ENCODE results near the gene GPR149.
"Not testable (repeated sequence)": the region's sequence is repeated elsewhere in the genome, so short reads cannot be mapped to it uniquely, and the experiment has no call there.

Gene GPR149, protein sequence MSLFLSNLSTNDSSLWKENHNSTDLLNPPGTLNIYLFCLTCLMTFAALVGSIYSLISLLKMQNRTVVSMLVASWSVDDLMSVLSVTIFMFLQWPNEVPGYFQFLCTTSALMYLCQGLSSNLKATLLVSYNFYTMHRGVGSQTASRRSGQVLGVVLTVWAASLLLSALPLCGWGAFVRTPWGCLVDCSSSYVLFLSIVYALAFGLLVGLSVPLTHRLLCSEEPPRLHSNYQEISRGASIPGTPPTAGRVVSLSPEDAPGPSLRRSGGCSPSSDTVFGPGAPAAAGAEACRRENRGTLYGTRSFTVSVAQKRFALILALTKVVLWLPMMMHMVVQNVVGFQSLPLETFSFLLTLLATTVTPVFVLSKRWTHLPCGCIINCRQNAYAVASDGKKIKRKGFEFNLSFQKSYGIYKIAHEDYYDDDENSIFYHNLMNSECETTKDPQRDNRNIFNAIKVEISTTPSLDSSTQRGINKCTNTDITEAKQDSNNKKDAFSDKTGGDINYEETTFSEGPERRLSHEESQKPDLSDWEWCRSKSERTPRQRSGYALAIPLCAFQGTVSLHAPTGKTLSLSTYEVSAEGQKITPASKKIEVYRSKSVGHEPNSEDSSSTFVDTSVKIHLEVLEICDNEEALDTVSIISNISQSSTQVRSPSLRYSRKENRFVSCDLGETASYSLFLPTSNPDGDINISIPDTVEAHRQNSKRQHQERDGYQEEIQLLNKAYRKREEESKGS

DNA sequence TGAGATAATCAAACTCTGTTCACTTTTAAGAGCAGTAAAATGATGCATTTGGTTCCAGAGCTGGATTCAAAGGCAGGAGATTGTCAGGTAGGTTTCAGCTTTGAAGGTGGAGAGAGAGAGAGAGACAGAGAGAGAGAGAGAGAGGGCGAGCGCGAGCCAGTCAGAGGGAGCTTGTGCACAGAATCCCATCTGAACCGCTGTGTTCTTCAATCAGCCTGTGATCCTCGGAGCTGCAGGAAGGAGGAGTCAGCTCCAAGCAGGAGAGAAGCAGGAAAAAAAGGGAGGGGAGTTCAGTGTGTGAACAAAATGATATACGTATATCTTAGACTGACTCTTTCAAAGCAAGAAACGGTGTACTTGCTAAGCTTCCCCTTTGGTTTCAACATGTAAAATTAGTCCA is at the start of gene GPR149:
Gene GPR149, minus strand, starts transcription at position 177 of the 400 bp plus-strand sequence. CDS start 575 bp downstream, outside the sequence.
- no peak for DNase-seq (ENCODE audit: low spot score)

DNA sequence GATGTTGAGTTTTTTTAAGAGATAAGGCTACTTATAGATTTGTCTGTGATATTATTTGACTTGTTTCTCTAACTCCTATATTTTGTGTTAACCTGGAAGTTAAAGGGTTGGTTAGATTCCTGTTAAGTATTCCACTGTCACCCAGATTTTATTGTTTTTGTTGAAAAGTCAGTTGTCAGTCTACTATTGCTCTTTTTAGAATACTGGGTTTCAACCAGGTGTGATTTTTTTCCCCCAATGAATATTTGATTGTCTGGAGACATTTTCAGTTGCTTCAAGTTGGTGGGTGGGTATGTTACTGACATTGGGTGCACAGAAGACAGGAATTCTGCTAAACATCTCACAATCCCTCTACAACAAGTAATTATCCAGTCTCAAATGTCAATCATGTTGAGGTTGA is 43.8 kb upstream of the GPR149 start:
- DNase-seq (ENCODE audit: low spot score), result no peak

DNA sequence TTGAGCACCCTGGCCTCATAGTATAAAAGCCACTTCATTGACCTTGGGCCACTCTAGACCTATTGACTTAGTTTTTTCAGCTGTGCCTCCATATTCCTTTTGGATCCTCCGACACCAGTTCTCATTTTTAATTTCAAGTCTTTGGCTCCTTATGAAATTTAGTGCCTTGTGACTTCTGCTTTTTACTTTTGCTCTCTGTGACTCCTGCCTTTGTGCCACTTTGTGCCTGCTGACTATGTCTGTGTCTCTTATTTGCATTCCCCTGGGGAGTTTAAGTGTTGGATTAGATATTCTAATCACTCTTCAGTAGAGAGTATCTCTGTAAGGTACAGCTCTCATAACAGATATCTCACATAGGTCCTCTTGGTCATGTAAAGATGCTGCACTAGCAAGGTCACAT is 39.6 kb upstream of the GPR149 start:
- no peak for DNase-seq (ENCODE audit: low spot score)

DNA sequence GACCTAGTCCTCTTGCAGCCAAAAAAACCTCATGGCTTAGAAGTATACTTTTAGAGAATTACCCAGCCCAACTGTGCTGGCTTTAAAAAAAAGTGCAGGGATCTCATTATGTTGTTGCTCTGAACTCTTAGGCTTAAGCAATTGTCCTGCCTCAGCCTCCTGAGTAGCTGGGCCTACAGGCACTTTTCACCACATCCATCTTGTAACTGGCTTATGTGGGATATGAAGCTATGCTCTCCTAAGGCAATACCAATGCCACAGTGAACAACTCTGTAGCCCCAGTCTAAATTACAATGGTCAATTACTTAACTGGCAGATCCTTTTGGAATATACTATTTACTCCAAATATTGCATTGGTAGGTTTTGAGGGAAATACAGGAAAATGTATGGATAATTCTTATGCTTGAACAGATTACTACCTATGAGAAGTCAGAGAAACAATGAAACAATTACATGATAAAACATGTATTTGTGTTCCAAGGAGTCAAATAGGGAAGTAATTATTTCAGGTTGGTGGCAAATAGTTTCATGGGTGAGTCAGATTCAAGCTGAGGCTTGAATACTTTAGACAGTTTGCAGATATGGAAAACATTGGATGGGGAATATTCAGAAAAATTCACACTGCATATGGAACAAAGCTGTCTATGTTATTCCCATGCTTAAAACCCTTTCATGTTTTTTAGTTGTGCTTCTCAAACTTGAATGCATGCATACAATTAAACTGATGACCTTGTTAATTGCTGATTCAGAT is 34.6 kb upstream of the GPR149 start:
- no peak for DNase-seq (ENCODE audit: low spot score)

DNA sequence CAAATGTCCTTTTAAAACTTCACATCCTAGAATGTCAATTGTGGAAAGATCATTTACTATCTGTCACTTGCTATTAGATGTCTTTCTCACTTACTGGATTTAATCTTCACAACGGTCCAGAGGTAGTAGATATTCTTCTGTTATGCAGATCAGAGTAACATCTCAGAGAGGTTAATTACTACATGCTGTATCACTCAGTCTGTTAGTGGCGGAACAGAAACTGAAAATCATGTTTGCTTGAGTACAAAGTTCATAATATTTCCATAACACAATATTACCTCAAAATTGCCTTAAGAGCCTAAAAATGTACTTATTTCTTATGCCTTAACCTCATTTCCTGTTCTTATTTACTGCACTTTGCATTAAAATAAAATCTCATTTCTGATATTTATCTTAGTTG is 28.6 kb upstream of the GPR149 start:
- DNase-seq (ENCODE audit: low spot score), result no peak

DNA sequence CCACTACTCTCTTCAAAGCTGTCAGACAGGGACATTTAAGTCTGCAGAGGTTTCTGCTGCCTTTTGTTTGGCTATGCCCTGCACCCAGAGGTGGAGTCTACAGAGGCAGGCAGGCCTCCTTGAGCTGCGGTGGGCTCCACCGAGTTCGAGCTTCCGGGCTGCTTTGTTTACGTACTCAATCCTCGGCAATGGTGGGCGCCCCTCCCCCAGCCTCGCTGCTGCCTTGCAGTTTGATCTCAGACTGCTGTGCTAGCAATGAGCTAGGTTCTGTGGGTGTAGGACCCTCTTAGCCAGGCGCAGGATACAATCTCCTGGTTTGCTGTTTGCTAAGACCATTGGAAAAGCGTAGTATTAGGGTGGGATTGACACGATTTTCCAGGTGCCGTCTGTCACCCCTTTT is 9.1 kb upstream of the GPR149 start:
- DNase-seq (ENCODE audit: low spot score), result not testable (repeated sequence)

DNA sequence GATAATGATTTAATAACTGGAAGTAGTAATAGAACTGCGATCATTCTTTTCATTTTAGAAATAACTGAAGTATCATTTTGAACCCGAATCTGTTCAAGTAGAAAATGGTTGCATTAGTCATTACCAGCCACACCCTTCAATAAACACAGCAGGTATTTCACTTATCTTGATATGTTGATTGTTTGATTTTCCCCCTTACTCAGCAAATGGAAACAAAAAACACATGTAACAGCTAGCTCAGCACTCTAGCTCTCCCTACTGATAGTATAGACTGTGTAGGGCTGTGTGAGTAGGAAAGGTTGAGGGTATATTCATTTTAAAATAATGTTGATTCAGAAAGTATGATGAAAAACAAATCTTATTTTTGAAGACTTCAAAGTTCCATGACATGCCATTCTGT is 1.1 kb upstream of the GPR149 start:
- no peak for DNase-seq (ENCODE audit: low spot score)

DNA sequence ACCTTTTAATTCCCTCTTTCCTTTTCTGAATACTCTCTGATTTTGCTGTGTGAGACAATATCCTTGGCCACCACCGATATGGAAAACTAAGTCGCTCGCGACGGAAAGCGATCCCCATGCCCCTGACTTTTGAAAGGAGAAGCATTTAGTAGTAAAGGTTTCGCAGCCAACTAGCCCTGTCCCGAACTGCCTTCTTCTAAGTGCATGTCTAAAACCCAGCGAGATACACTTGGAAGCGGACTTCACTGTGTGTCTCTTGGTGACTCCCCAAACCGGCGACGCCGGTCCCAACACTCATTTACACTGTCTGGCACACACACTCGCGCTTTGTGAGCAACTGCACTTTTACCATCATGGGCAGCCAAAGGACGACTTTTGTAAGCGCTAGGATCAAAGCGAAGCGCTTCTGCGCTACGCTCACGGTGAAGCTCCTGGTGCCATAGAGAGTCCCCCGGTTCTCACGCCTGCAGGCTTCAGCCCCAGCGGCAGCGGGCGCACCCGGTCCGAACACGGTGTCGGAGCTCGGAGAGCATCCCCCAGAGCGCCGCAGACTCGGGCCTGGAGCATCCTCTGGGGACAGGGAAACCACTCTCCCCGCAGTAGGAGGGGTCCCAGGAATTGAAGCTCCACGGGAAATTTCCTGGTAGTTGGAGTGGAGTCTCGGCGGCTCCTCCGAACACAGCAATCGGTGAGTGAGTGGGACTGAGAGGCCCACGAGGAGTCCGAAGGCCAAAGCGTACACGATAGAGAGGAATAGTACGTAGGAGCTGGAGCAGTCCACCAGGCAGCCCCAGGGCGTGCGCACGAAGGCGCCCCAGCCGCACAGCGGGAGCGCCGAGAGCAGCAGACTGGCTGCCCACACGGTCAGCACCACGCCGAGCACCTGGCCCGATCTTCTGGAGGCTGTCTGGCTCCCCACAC is 1.4 kb downstream of the GPR149 start:
- DNase-seq (ENCODE audit: low spot score), result no peak

DNA sequence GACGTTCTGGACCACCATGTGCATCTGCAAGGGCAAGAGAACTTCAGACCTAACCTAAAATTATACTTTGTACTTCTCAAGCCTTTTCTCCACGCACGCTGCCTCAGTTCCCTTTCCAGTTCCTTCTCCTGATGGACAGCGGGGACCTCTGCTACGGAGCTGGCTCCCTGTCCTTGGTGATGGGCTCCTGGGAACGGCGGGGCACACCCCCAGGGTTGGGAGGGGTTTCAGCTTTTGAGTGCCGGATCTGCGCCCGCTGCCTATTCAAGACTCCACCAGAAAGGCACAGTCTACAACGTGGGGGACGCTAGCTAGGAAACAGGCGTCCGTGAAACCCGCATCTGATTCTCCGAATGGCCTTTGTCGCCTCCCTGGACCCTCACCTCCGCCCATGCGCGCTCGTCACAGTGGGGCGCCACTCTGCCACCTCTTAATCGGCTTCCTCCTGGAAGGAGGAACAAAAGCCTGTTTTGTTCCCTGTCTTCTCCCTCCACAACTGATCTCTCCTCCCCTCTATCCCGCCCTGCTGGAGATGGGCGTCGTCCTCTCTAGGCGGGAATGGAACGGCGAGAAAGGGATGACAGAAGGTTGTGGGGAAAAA is 2.2 kb downstream of the GPR149 start:
- DNase-seq (ENCODE audit: low spot score), result no peak

DNA sequence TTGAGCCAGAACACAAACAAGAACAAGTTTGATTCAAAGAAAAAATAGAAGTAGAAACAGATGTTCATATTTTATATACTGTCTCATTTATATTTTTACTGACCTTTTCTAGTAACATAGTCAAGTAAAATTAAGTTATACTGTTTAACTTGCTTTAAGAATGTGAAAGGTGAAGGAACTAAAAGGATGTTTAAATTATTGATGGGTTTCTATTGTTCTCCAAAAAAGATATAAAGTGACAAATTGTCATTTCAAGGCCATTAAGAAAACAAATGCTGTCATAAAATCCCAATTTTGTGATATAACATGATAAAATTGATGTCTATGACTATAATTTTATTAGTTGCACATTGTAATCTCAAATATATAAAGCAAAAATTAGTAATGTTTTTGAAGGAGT is 7.3 kb downstream of the GPR149 start:
- no peak for DNase-seq (ENCODE audit: low spot score)

DNA sequence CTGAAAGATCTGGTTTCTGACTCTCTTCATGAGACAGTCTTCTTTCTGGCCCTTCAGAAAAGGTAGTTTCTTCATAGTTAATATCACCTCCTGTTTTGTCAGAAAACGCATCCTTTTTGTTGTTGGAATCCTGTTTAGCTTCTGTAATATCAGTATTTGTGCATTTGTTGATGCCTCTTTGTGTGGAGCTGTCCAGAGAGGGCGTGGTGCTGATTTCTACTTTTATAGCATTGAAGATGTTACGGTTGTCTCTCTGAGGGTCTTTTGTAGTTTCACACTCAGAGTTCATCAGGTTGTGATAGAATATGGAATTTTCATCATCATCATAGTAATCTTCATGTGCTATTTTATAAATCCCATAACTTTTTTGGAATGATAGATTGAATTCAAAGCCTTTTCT is 8.9 kb downstream of the GPR149 start:
- no peak for DNase-seq (ENCODE audit: low spot score)

DNA sequence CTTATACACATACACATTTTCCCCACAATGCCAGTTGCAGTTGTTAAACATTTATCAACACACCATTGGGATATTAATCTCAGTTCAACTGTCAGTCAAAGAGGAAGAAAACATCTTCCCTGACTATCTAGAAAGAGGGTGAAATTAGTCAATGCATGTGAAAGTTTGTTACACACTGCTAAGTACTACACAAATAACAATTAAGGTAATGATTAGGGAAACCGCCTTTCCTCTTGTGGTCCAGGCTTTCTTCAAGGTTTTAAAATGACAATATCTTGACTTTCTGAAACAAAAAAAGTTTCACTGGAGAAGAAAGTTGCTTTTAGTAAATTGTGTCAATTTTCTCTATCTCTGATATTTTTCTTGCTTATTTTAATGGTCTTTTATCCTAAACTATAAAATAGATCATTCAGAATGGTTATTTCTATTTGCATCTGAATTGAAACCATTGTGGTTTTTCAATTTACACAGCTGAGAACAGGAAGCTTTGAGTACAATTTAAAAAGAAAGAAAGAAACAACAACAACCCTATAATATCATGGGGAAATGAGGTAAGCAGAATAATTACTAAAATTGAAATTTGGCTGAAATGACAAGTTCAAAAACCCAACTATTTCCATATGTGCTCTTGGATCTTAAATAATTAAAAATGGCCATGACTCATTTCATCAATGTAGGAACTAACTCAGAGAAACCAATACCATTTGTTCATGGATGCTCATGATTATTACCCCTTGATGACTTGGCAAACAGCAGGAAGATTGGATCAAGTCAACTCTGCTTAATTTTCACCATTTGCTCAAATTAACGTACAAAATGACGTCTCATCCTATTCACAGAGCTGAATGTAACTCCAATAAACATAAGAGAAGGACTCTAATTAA is 31.7 kb downstream of the GPR149 start:
- DNase-seq (ENCODE audit: low spot score), result no peak

DNA sequence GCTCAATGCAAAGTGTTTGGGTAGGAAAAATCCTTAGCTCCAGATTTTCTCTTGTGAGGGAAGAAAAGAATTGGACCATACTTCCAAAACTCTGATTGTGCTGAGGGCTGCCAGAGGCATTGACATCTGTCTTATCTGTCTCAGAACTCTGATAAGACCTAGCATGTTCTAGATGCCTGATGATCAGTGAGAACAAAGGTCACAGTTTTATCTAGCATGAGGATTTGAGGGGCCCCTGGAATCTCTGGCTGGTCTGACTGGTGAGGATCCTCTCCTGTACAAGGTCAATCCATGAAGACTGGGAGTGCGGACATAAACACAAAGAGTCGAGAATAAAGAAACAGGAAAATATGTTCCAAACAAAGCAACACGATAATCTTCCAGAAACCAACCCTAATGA is 40.1 kb downstream of the GPR149 start:
- DNase-seq (ENCODE audit: low spot score), result no peak

DNA sequence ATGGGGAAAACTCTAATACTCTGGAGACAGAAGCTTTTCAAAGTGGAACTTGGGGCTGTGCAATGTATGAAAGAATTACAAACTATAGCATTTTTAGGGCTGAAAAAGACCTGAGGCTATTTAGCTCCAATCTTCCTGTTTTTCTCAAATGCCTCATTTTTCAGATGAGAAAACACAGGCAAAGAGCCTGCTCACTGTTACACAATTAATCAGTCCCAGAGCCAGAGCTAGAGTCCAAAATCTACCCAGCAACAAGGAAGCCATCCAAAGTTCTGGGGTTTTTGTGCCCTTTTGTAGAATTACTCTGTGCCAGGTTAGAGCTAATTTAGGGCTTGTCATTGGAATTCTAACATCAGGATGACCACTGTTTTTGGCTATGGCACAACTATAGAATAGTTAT is 45.5 kb downstream of the GPR149 start:
- no peak for DNase-seq (ENCODE audit: low spot score)

DNA sequence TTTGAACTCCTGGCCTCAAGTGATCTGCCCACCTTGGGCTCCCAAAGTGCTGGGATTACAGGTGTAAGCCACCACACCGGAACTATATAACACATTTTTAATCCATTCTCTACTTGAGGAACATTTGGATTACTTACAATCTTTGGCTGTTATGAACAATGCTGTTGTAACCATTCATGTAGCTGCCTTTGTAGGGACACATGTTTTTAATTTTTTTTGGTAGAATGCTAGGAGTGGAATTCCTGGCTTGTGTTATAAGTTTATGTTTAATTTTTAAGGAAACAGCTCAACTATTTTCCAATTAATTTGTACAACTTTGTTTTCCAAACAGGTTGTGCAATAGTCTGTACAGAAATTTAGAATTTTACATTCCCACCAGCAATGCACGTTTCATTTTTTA is 51.7 kb downstream of the GPR149 start:
- no peak for DNase-seq (ENCODE audit: low spot score)

DNA sequence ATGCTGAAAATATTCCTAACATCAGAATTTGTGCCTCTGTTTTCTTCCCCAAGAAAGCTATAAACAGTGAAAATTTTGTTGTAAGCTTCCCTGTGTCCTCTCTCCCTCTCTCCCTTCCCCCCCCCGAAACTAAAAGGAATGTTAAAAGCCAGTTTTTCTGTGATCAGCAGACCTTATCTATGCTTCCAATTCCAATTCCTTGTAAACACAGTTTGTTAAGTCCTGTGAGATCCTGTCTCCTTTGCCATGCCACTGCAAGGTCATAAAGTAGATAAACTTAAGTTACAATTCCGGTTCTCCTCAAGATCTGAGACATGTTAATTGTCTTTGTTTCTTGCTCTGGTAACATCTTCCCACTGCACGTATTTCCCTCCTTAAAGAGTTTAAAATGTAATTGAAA is 62.8 kb downstream of the GPR149 start:
- no peak for DNase-seq (ENCODE audit: low spot score)

DNA sequence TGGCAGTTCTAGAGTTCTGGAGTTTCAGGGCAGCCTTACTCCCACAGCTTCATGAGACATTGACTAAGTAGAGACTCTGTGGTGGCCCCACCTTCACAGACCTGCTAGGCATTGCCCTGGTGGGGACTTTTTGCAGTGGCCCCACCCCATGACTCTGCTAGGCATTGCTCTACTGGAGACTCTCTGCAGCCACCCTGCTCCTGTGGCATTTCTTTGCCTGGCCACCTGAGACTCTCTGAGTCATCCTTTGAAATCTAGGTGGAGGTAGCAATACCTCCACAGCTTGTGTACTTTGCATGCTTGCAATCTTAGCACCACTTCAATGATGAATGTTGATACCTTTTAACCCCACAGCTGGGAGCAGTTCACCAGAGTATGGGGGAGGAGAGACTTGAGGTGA is 65.1 kb downstream of the GPR149 start:
- DNase-seq (ENCODE audit: low spot score), result no peak

DNA sequence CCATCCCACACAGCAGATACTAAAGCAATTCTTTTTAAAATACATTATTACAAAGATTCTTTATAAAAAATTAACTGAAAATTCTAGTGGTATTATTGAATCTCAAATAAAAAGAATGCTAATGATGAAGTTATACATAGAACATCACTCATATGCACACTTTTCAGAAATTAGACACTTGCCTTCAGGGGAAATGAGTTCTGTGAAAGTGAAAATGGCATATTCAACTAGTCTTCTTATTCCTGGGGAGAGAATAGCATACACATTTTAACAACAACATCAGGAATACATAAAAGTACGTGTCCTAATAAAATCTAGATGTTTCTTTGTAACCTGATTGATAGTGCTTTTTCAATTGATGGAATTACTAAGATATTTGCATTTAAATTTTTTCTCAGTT is 68.9 kb downstream of the GPR149 start:
- no peak for DNase-seq (ENCODE audit: low spot score)

DNA sequence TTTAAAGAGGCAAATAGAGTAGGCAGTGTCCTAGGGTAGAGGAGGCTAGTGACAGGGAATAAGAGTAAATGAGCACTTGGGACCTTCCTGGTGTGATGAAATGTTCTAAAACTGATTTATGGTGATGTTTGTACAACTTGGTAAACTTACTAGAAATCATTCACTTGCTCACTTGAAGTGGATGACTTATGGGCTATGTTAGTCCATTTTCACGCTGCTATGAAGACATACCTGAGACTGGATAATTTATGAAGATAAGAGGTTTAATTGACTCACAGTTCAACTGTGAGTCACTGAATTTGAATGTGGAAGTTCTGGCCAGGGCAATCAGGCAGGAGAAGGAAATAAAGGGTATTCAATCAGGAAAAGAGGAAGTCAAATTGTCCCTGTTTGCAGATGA is 74.0 kb downstream of the GPR149 start:
- no peak for DNase-seq (ENCODE audit: low spot score)

DNA sequence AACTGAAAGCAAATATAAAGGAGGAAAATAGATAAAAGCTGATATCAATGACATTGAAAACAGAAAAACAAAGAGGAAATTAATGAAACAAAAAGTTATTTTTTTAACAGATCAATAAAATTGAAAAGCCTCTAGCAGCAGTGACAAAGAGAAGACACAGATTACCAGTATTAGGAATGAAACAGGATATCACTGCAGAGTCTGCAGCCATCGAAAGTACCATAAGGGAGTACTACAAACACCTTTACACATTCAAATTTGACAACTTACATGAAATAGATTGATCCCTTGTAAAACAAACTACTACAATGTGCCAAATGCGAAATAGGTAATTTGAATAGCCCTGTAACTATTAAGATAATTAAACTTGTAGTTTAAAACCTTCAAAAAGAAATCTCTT is 80.8 kb downstream of the GPR149 start:
- no peak for DNase-seq (ENCODE audit: low spot score)
